SK-N-SH (cell line): ENCODE data around the gene GRIN2C. TPM values are rescaled to one million over a fixed set of nuclear protein-coding genes. Genes with fewer than 3 reads are reported as not detected.

Experiments
- CTCF ChIA-PET: fragments of 300-600, 350-600 bp; formaldehyde crosslinking; extraction: SDS; loops from one replicate; lab custom pipeline; 2021; lab: Yijun Ruan, JAX
- POLR2A ChIA-PET: fragments of 350-600 bp; sonication (Branson Sonifier 250); formaldehyde crosslinking; extraction: SDS; loops from one replicate; lab custom pipeline; 2020; ENCODE audit warnings: antibody characterized with exemption, inconsistent platforms; lab: Yijun Ruan, JAX
- DNase-seq: peaks from one replicate; pipeline ENCODE4 v3.0.0; 2012
- H2AFZ ChIP-seq: fragments of 200-600 bp; sonication (generic); 2 replicates; pipeline ENCODE4 v1.8.1; 2016; ENCODE audit warnings: antibody characterized with exemption, mild to moderate bottlenecking, low read depth
- H3F3A ChIP-seq: fragments of 200-600 bp; sonication (generic); replicated peaks from 2 replicates; pipeline ENCODE3; 2016; ENCODE audit warnings: antibody characterized with exemption, mild to moderate bottlenecking; ENCODE audit not compliant: insufficient read depth
- H3K27ac ChIP-seq, 2 experiments: fragments of 200-500 bp in 1 of 2; fragments of 200-600 bp in 1 of 2; sonication (Bioruptor generic) in 1 of 2; sonication (generic), shearing (Covaris generic) in 1 of 2; 2 replicates each; pipeline versions ENCODE4 v1.5.1 to v1.6.1; 2014 to 2016; ENCODE audit warnings: low read depth in 2 of 2, inconsistent platforms in 1 of 2, low read length in 1 of 2, mild to moderate bottlenecking in 1 of 2, mixed read lengths in 1 of 2
- H3K27me3 ChIP-seq: fragments of 200-600 bp; sonication (generic), shearing (Covaris generic); 2 replicates; pipeline ENCODE4 v1.6.1; 2016; ENCODE audit warnings: mixed run types; ENCODE audit not compliant: insufficient read depth
- H3K36me3 ChIP-seq, 2 experiments: fragments of 200-500 bp in 1 of 2; fragments of 200-600 bp in 1 of 2; sonication (Bioruptor generic) in 1 of 2; sonication (generic) in 1 of 2; replicated peaks in 1 of 2; 2 replicates each; pipeline versions ENCODE3 to v1.5.1; 2014 to 2016; ENCODE audit warnings: low read length in 1 of 2, mild to moderate bottlenecking in 1 of 2; ENCODE audit not compliant: insufficient read depth in 2 of 2, control insufficient read depth in 1 of 2
- H3K4me1 ChIP-seq, 2 experiments: fragments of 200-500 bp in 1 of 2; fragments of 200-600 bp in 1 of 2; sonication (Bioruptor generic) in 1 of 2; sonication (generic), shearing (Covaris generic) in 1 of 2; 2 replicates each; pipeline versions ENCODE4 v1.5.1 to v1.6.1; 2014 to 2016; ENCODE audit warnings: low read depth in 1 of 2, low read length in 1 of 2, mixed run types in 1 of 2; ENCODE audit not compliant: insufficient read depth in 2 of 2, control insufficient read depth in 1 of 2
- H3K4me2 ChIP-seq: fragments of 200-600 bp; sonication (generic), shearing (Covaris generic); 2 replicates; pipeline ENCODE4 v1.6.1; 2017; ENCODE audit warnings: mixed run types
- H3K4me3 ChIP-seq, 2 experiments: fragments of 200-500 bp in 1 of 2; fragments of 200-600 bp in 1 of 2; sonication (Bioruptor generic) in 1 of 2; sonication (generic), shearing (Covaris generic) in 1 of 2; 2 replicates each; pipeline versions ENCODE4 v1.5.1 to v1.8.1; 2014 to 2016; ENCODE audit warnings: low read depth in 2 of 2, inconsistent platforms in 1 of 2, low read length in 1 of 2, mild to moderate bottlenecking in 1 of 2, mixed read lengths in 1 of 2, moderate library complexity in 1 of 2
- H3K79me2 ChIP-seq: fragments of 200-600 bp; sonication (generic); 2 replicates; pipeline ENCODE4 v1.8.1; 2017; ENCODE audit warnings: mild to moderate bottlenecking; ENCODE audit not compliant: insufficient read depth
- H3K9ac ChIP-seq: fragments of 200-600 bp; sonication (generic); 2 replicates; pipeline ENCODE4 v1.6.1; 2017; ENCODE audit warnings: mixed run types
- H3K9me2 ChIP-seq: fragments of 200-600 bp; sonication (generic); 2 replicates; pipeline ENCODE4 v1.6.1; 2017; ENCODE audit warnings: mixed run types
- H3K9me3 ChIP-seq: fragments of 200-600 bp; sonication (generic); 2 replicates; pipeline ENCODE4 v1.6.1; 2017; ENCODE audit warnings: mixed run types, mild to moderate bottlenecking, moderate library complexity
- H4K20me1 ChIP-seq: fragments of 200-600 bp; sonication (generic); 2 replicates; pipeline ENCODE4 v1.6.1; 2017; ENCODE audit warnings: mild to moderate bottlenecking, mixed run types; ENCODE audit not compliant: insufficient read depth
- CHD2 ChIP-seq: fragments of 150-350 bp; IDR thresholded peaks from 2 replicates; pipeline ENCODE4 v1.6.1; 2018; ENCODE audit warnings: low read length; ENCODE audit not compliant: partially characterized antibody
- ELF1 ChIP-seq: IDR thresholded peaks from 2 replicates; pipeline ENCODE4 v1.4.0; 2012
- FOXM1 ChIP-seq: IDR thresholded peaks from 2 replicates; pipeline ENCODE4 v1.4.0; 2012; ENCODE audit warnings: low read depth, mild to moderate bottlenecking
- JUND ChIP-seq: IDR thresholded peaks from 2 replicates; pipeline ENCODE4 v1.4.0; 2012
- NRF1 ChIP-seq: IDR thresholded peaks from 2 replicates; pipeline ENCODE4 v1.6.1; 2012; ENCODE audit warnings: low read depth, mild to moderate bottlenecking, low read length
- RAD21 ChIP-seq: IDR thresholded peaks from 2 replicates; pipeline ENCODE4 v1.6.1; 2012; ENCODE audit warnings: mild to moderate bottlenecking, low read length
- RCOR1 ChIP-seq: fragments of 150-350 bp; IDR thresholded peaks from 2 replicates; pipeline ENCODE4 v1.6.1; 2017; ENCODE audit warnings: antibody characterized with exemption, low read length
- RFX5 ChIP-seq: IDR thresholded peaks from 2 replicates; pipeline ENCODE4 v1.6.1; 2012; ENCODE audit warnings: mild to moderate bottlenecking, improper control_type of control experiment, low read length
- RXRA ChIP-seq: IDR thresholded peaks from 2 replicates; pipeline ENCODE4 v1.4.0; 2012; ENCODE audit warnings: low read depth, mild to moderate bottlenecking, borderline replicate concordance
- SMC3 ChIP-seq: IDR thresholded peaks from 2 replicates; pipeline ENCODE4 v1.6.1; 2012; ENCODE audit warnings: low read depth, low read length, improper control_type of control experiment
- YY1 ChIP-seq: IDR thresholded peaks from 2 replicates; pipeline ENCODE4 v1.4.0; 2012; ENCODE audit warnings: low read depth, mild to moderate bottlenecking
- WGBS: methylation state at CpG from one replicate; pipeline ENCODE4 v1.1.6; 2017; ENCODE audit warnings: low lambda C conversion rate; 5-methylcytosine and 5-hydroxymethylcytosine counted together
- polyA plus RNA-seq, 3 experiments: library from polyadenylated mRNA; depleted of rRNA; stranded (reverse); fragments of >200 nt; gene quantifications; 2 replicates each; pipeline ENCODE4 v1.2.3, GENCODE V29; 2012
- TF ChIP-seq, protein P1 (sequence below): IDR thresholded peaks from 2 replicates; pipeline ENCODE4 v1.6.1; 2012; ENCODE audit warnings: mild to moderate bottlenecking, low read depth, low read length, moderate library complexity
- TF ChIP-seq, protein P2 (sequence below): IDR thresholded peaks from 2 replicates; pipeline ENCODE4 v1.4.0; 2012; ENCODE audit warnings: low read depth, borderline replicate concordance
- TF ChIP-seq, protein P3 (sequence below): fragments of 150-350 bp; IDR thresholded peaks from 2 replicates; pipeline ENCODE4 v1.6.1; 2017; ENCODE audit warnings: antibody characterized with exemption, low read length, low read depth, borderline replicate concordance

GRIN2C gene
- polyA plus RNA-seq, 1 of the 3 experiments (the other 2 are of a cell fraction): 0.39 TPM

DNA sequence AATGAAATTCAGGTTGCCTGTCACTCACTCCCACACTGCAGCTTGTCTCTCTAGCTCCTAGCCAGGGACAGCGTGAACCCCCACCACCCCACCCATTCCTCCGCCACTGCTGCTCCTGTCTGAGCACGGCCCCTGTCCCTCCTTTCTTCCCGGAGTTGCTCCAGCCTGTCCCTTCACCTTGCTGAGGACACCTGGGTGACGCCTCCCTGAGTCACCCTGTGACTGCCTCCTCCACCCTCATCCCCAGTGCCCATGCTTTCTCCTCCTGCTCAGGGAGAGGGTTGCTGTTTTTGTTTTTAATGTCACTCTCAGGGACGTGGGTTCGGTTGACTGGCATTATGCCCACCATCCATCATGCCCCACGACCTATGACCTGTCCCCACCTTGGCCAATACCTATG, 57.8 kb downstream of the GRIN2C start:
- H3F3A ChIP-seq: peaks cover 24% of the 10 kb centered on the region
- H4K20me1 ChIP-seq: no peaks in the 10 kb centered on the region
- peaks cover 23 to 64% of the 10 kb centered on the region in 2 experiments for H3K4me1 ChIP-seq
- H3K9me2 ChIP-seq: no peaks in the 10 kb centered on the region
- TF ChIP-seq, protein P1, sequence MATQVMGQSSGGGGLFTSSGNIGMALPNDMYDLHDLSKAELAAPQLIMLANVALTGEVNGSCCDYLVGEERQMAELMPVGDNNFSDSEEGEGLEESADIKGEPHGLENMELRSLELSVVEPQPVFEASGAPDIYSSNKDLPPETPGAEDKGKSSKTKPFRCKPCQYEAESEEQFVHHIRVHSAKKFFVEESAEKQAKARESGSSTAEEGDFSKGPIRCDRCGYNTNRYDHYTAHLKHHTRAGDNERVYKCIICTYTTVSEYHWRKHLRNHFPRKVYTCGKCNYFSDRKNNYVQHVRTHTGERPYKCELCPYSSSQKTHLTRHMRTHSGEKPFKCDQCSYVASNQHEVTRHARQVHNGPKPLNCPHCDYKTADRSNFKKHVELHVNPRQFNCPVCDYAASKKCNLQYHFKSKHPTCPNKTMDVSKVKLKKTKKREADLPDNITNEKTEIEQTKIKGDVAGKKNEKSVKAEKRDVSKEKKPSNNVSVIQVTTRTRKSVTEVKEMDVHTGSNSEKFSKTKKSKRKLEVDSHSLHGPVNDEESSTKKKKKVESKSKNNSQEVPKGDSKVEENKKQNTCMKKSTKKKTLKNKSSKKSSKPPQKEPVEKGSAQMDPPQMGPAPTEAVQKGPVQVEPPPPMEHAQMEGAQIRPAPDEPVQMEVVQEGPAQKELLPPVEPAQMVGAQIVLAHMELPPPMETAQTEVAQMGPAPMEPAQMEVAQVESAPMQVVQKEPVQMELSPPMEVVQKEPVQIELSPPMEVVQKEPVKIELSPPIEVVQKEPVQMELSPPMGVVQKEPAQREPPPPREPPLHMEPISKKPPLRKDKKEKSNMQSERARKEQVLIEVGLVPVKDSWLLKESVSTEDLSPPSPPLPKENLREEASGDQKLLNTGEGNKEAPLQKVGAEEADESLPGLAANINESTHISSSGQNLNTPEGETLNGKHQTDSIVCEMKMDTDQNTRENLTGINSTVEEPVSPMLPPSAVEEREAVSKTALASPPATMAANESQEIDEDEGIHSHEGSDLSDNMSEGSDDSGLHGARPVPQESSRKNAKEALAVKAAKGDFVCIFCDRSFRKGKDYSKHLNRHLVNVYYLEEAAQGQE: no peak
- TF ChIP-seq, protein P2, sequence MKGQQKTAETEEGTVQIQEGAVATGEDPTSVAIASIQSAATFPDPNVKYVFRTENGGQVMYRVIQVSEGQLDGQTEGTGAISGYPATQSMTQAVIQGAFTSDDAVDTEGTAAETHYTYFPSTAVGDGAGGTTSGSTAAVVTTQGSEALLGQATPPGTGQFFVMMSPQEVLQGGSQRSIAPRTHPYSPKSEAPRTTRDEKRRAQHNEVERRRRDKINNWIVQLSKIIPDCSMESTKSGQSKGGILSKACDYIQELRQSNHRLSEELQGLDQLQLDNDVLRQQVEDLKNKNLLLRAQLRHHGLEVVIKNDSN: no peak
- no peak for TF ChIP-seq ELF1
- no peak for TF ChIP-seq FOXM1
- no peak for TF ChIP-seq RCOR1
- TF ChIP-seq SMC3: no peak
- TF ChIP-seq CHD2: no peak
- no peak overlapping the region for H3K27ac ChIP-seq
- DNase-seq: no peak
- H2AFZ ChIP-seq: no peak overlapping the region
- no peaks in the 10 kb centered on the region for H3K27me3 ChIP-seq
- no peak overlapping the region for H3K4me3 ChIP-seq
- H3K9me3 ChIP-seq: no peaks in the 10 kb centered on the region
- 77% methylated on average over 8 of the region's 8 CpGs for WGBS
- H3K9ac ChIP-seq: no peak overlapping the region
- CTCF ChIA-PET: interaction anchor here (0.9 to 98.1 kb wide), 6 partner anchors 11 to 58 kb away, joined by 3 to 3869 read pairs (median 6); partner anchors contain the start of genes FDXR and GRIN2C
- no peak overlapping the region for H3K4me2 ChIP-seq
- H3K36me3 ChIP-seq: peaks cover 0 to 45% of the 10 kb centered on the region in 2 experiments
- POLR2A ChIA-PET: no interaction called here
- H3K79me2 ChIP-seq: no peaks in the 10 kb centered on the region

DNA sequence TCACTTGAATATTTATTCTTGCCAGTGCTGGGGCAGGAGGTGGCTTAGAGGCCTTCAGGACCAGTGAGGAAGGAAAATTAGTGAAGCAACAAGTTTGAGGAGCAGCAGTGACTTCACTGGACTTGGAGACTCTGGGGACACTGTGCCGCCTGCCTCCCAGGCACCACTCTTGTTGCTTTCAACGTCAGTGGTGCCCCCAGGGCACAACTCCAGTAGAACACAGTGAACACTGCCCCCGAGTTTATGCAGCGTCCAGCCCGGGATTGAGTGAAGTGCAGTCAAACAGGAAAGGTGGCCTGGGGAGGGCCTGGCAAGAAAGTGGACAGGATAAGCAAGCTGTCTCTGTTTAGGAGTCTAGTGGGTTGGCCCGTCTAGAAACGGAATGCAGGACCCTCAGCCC, 59.2 kb downstream of the GRIN2C start:
- Histone ChIP-seq H4K20me1 (no peaks in the 10 kb centered on the region), H3K4me2 (no peak overlapping the region), H3K79me2 (no peaks in the 10 kb centered on the region), H3K4me3 (no peak overlapping the region), H2AFZ (no peak overlapping the region)
- 84% methylated on average over 7 of the region's 7 CpGs for WGBS
- TF ChIP-seq RXRA: no peak
- TF ChIP-seq CHD2: no peak
- TF ChIP-seq YY1: no peak
- TF ChIP-seq NRF1: no peak
- no peak for TF ChIP-seq RCOR1
- TF ChIP-seq, protein P2: no peak
- TF ChIP-seq, protein P1: no peak
- TF ChIP-seq RFX5: no peak
- TF ChIP-seq, protein P3, sequence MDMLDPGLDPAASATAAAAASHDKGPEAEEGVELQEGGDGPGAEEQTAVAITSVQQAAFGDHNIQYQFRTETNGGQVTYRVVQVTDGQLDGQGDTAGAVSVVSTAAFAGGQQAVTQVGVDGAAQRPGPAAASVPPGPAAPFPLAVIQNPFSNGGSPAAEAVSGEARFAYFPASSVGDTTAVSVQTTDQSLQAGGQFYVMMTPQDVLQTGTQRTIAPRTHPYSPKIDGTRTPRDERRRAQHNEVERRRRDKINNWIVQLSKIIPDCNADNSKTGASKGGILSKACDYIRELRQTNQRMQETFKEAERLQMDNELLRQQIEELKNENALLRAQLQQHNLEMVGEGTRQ: no peak
- TF ChIP-seq SMC3: no peak
- TF ChIP-seq JUND: no peak
- TF ChIP-seq RAD21: no peak
- TF ChIP-seq, all 33 proteins: peak for 0
- Histone ChIP-seq H3K9ac (no peak overlapping the region), H3F3A (peaks cover 24% of the 10 kb centered on the region), H3K27ac (no peak overlapping the region), H3K27me3 (no peaks in the 10 kb centered on the region), H3K36me3 (peaks cover 0 to 54% of the 10 kb centered on the region in 2 experiments), H3K4me1 (peaks cover 23 to 51% of the 10 kb centered on the region in 2 experiments), H3K9me2 (no peaks in the 10 kb centered on the region), H3K9me3 (no peaks in the 10 kb centered on the region)
- ChIA-PET POLR2A (no interaction called here), CTCF (interaction anchor here (1.4 to 98.1 kb wide), 6 partner anchors 9 to 59 kb away, joined by 3 to 3869 read pairs (median 229); partner anchors contain the start of genes FDXR, GRIN2C and NHERF1)
- no peak for DNase-seq
